AG04450 (cell line): ENCODE results near the gene COL27A1. TPM values are rescaled to one million over a fixed set of nuclear protein-coding genes. Genes with fewer than 3 reads are reported as not detected.

ENCODE experiments used
- CTCF ChIA-PET: fragments of 300-600, 350-600 bp; formaldehyde crosslinking; extraction: SDS; loops from one replicate; lab custom pipeline; 2022; ENCODE audit warnings: antibody characterized with exemption, inconsistent platforms; lab: Charles Lee
- POLR2A ChIA-PET: fragments of 350-600 bp; formaldehyde crosslinking; extraction: SDS; loops from one replicate; lab custom pipeline; 2021; ENCODE audit warnings: antibody characterized with exemption, inconsistent platforms; lab: Yijun Ruan, JAX
- DNase-seq: peaks from one replicate; pipeline ENCODE4 v3.0.0-alpha.2; 2011; ENCODE audit warnings: low read depth, low spot score
- H3K27ac ChIP-seq: one replicate; pipeline ENCODE4 v1.5.1; 2012; ENCODE audit warnings: low read depth, low read length, control low read depth
- H3K27me3 ChIP-seq: one replicate; pipeline ENCODE4 v1.6.0; 2012; ENCODE audit warnings: low read length; ENCODE audit not compliant: control insufficient read depth, insufficient read depth
- H3K4me3 ChIP-seq: 2 replicates; pipeline ENCODE4 v1.5.1; 2011; ENCODE audit warnings: mild to moderate bottlenecking, low read depth, low read length, control low read depth
- H3K9me3 ChIP-seq: 2 replicates; pipeline ENCODE4 v1.5.1; 2012; ENCODE audit warnings: low read length; ENCODE audit not compliant: control insufficient read depth, insufficient read depth
- CTCF ChIP-seq: IDR thresholded peaks from 2 replicates; pipeline ENCODE4 v1.5.1; 2011; ENCODE audit warnings: low read depth, low read length, control low read depth, inconsistent platforms
- polyA minus RNA-seq: library from RNA; depleted of rRNA, polyadenylated mRNA; stranded (reverse); fragments of >200 nt; gene quantifications from 2 replicates; pipeline ENCODE4 v1.2.3, GENCODE V29; 2011; rRNA and poly(A)+ RNA removed
- polyA plus RNA-seq: library from polyadenylated mRNA; depleted of rRNA; stranded (reverse); fragments of >200 nt; gene quantifications from 2 replicates; pipeline ENCODE4 v1.2.3, GENCODE V29; 2011; rRNA removed

COL27A1 gene
- polyA plus RNA-seq, result 8.5 and 10.0 TPM in 2 replicates
- 10.4 and 12.9 TPM in 2 replicates for polyA minus RNA-seq

- Histone ChIP-seq H3K4me3 (peak within 1 kb of the TSS; percentile 76), H3K27me3 (peaks cover 11% of the 10 kb centered on the region), H3K27ac (peak within 1 kb of the TSS; percentile 47), H3K9me3 (no peaks in the 10 kb centered on the region)
- TF ChIP-seq CTCF, result peak; percentile 88
- no peak for DNase-seq
- ChIA-PET CTCF (interaction anchor here (0.6 to 4.1 kb wide), 27 partner anchors 9 to 153 kb away, joined by 3 to 56 read pairs (median 5); no protein-coding TSS in a partner anchor), POLR2A (interaction anchor here (1.3 kb wide), 1 partner anchor 14 kb away, joined by 4 read pairs; no protein-coding TSS in a partner anchor)
Observed at GRCh38 chr9:114155263-114155994, at the start of gene COL27A1. Gene COL27A1, plus strand, starts transcription at chr9:114155537. Its CDS starts 414 bp downstream, at chr9:114155951.

- Histone ChIP-seq H3K27me3 (peaks cover 20% of the 10 kb centered on the region), H3K27ac (no peak overlapping the region), H3K9me3 (peaks cover 8% of the 10 kb centered on the region), H3K4me3 (no peak overlapping the region)
- DNase-seq, result no peak
- TF ChIP-seq CTCF, result no peak
- POLR2A ChIA-PET, result interaction anchor here (0.8 to 1.0 kb wide), 2 partner anchors 34 to 49 kb away, joined by 3 read pairs; no protein-coding TSS in a partner anchor
- CTCF ChIA-PET, result interaction anchor here (0.5 to 10.0 kb wide), 28 partner anchors 8 to 306 kb away, joined by 3 to 348 read pairs (median 7); partner anchors contain the start of gene COL27A1
Observed at GRCh38 chr9:114107286-114108001, 47.9 kb upstream of the COL27A1 start.

GRCh38 chr9:114108016-114108833 is 47.1 kb upstream of the COL27A1 start:
- Histone ChIP-seq H3K9me3 (peaks cover 3% of the 10 kb centered on the region; the same call in 1 of the 2 replicates), H3K4me3 (no peak overlapping the region), H3K27ac (no peak overlapping the region), H3K27me3 (peaks cover 19% of the 10 kb centered on the region)
- DNase-seq, result peak; percentile 57
- peak; percentile 100 for TF ChIP-seq CTCF
- POLR2A ChIA-PET, result interaction anchor here (0.7 to 1.0 kb wide), 3 partner anchors 34 to 93 kb away, joined by 3 read pairs; no protein-coding TSS in a partner anchor
- CTCF ChIA-PET, result interaction anchor here (0.5 to 10.0 kb wide), 48 partner anchors 9 to 985 kb away, joined by 3 to 348 read pairs (median 5); partner anchors contain the start of genes COL27A1 and ZNF618

- Histone ChIP-seq H3K4me3 (no peak overlapping the region), H3K27ac (no peak overlapping the region), H3K27me3 (peaks cover 20% of the 10 kb centered on the region), H3K9me3 (no peaks in the 10 kb centered on the region)
- ChIA-PET POLR2A (no interaction called here), CTCF (interaction anchor here (0.9 to 10.0 kb wide), 13 partner anchors 10 to 191 kb away, joined by 3 to 348 read pairs (median 15); partner anchors contain the start of gene COL27A1)
- no peak for DNase-seq
- no peak for TF ChIP-seq CTCF
Observed at GRCh38 chr9:114109124-114109523, 46.2 kb upstream of the COL27A1 start.
